GM12878 (cell line): Measurements from ENCODE around the gene GLP1R. TPM values are rescaled to one million over a fixed set of nuclear protein-coding genes. Genes with fewer than 3 reads are reported as not detected.

Experiments
- ATAC-seq: fragments of 200-7000 bp; cut with Tn5 transposase; 3 replicates; pipeline ENCODE4 v1.9.1; 2020; ENCODE audit warnings: mild to moderate bottlenecking, moderate library complexity
- BruUV-seq: library from RNA; stranded (reverse); fragments of 400-500 nt; replicated peaks from 2 replicates; lab custom pipeline; 2021; lab: Mats Ljungman, UMichigan
- CTCF ChIA-PET: fragments of 300-600 bp; sonication (Branson Sonifier 250); formaldehyde crosslinking; extraction: SDS; loops from one replicate; lab custom pipeline; 2021; ENCODE audit warnings: inconsistent platforms; lab: Yijun Ruan, JAX
- POLR2A ChIA-PET: fragments of 350-600 bp; formaldehyde crosslinking; extraction: SDS; loops from one replicate; lab custom pipeline; 2021; ENCODE audit warnings: inconsistent platforms; lab: Charles Lee
- RAD21 ChIA-PET: fragments of 300-600 bp; sonication (Branson Sonifier 250); formaldehyde crosslinking; loops from one replicate; lab custom pipeline; 2023; ENCODE audit warnings: antibody characterized with exemption; ENCODE audit not compliant: unreplicated experiment; lab: Charles Lee
- SMC1A ChIA-PET: fragments of 300-600 bp; sonication (Branson Sonifier 250); formaldehyde crosslinking; loops from one replicate; lab custom pipeline; 2023; ENCODE audit not compliant: unreplicated experiment, uncharacterized antibody; lab: Charles Lee
- DNase-seq: peaks from one replicate; pipeline ENCODE4 v3.0.0-alpha.2; 2011; ENCODE audit warnings: low read depth, low spot score
- FAIRE-seq: peaks from 3 replicates; lab custom pipeline; 2011; peaks lifted over from hg19 to GRCh38; lab: Jason Lieb, UNC
- H2AFZ ChIP-seq: 2 replicates; pipeline ENCODE4 v1.6.0; 2011; ENCODE audit warnings: low read depth, low read length, control low read depth; ENCODE audit not compliant: control insufficient read depth
- H3K27ac ChIP-seq: 2 replicates; pipeline ENCODE4 v1.5.1; 2011; ENCODE audit warnings: control low read depth; ENCODE audit not compliant: control insufficient read depth, insufficient read depth
- H3K27me3 ChIP-seq, 2 experiments: replicated peaks in 1 of 2; 2 replicates each; pipeline versions ENCODE4 v1.6.0 to v1.6.1; 2011; ENCODE audit warnings: low read length in 1 of 2; ENCODE audit not compliant: control insufficient read depth in 2 of 2, insufficient read depth in 2 of 2
- H3K36me3 ChIP-seq, 2 experiments: 2 replicates each; pipeline ENCODE4 v1.5.1; 2011; ENCODE audit warnings: low read length in 1 of 2; ENCODE audit not compliant: control insufficient read depth in 2 of 2, insufficient read depth in 2 of 2
- H3K4me1 ChIP-seq: 2 replicates; pipeline ENCODE4 v1.6.1; 2011; ENCODE audit warnings: mild to moderate bottlenecking, low read length, moderate library complexity, mixed read lengths; ENCODE audit not compliant: control insufficient read depth, insufficient read depth
- H3K4me2 ChIP-seq: 2 replicates; pipeline ENCODE4 v1.6.0; 2011; ENCODE audit warnings: control low read depth; ENCODE audit not compliant: control insufficient read depth, insufficient read depth
- H3K4me3 ChIP-seq: fragments of 200-600 bp; sonication (generic); 2 replicates; pipeline ENCODE4 v1.5.1; 2016
- H3K79me2 ChIP-seq: 2 replicates; pipeline ENCODE4 v1.6.0; 2011; ENCODE audit warnings: low read length; ENCODE audit not compliant: control insufficient read depth, insufficient read depth
- H3K9ac ChIP-seq: 2 replicates; pipeline ENCODE4 v1.8.0; 2011; ENCODE audit warnings: low read length, control low read depth, mixed read lengths; ENCODE audit not compliant: control insufficient read depth, insufficient read depth
- H3K9me3 ChIP-seq: replicated peaks from 3 replicates; pipeline ENCODE4 v1.5.1; 2011; ENCODE audit warnings: mild to moderate bottlenecking, low read length; ENCODE audit not compliant: control insufficient read depth, insufficient read depth
- H4K20me1 ChIP-seq: 2 replicates; pipeline ENCODE4 v1.6.0; 2011; ENCODE audit not compliant: control insufficient read depth, insufficient read depth
- BCL3 ChIP-seq: IDR thresholded peaks from 2 replicates; pipeline ENCODE4 v1.6.1; 2011; ENCODE audit warnings: borderline replicate concordance, low read depth, mild to moderate bottlenecking, moderate library complexity, low read length; ENCODE audit not compliant: insufficient read depth, poor library complexity, severe bottlenecking
- CHD2 ChIP-seq: IDR thresholded peaks from 2 replicates; pipeline ENCODE4 v1.6.1; 2011; ENCODE audit warnings: low read depth, low read length, improper control_type of control experiment, borderline replicate concordance
- FOXK2 ChIP-seq: fragments of 450-650 bp; IDR thresholded peaks from 2 replicates; pipeline ENCODE4 v1.6.1; 2017; ENCODE audit warnings: mild to moderate bottlenecking, moderate library complexity
- MEF2A ChIP-seq: IDR thresholded peaks from 2 replicates; pipeline ENCODE4 v1.6.1; 2011; ENCODE audit warnings: low read depth, mild to moderate bottlenecking, low read length, moderate library complexity; ENCODE audit not compliant: insufficient read depth
- NFXL1 ChIP-seq: fragments of 450-650 bp; IDR thresholded peaks from 2 replicates; pipeline ENCODE4 v1.6.1; 2017; ENCODE audit warnings: antibody characterized with exemption, mild to moderate bottlenecking, borderline replicate concordance
- PAX5 ChIP-seq: IDR thresholded peaks from 2 replicates; pipeline ENCODE4 v1.6.1; 2011; ENCODE audit warnings: low read depth, low read length, borderline replicate concordance
- RUNX3 ChIP-seq: IDR thresholded peaks from 2 replicates; pipeline ENCODE4 v1.6.1; 2012; ENCODE audit warnings: low read length, inconsistent platforms
- SIX5 ChIP-seq: IDR thresholded peaks from 2 replicates; pipeline ENCODE4 v1.6.1; 2011; ENCODE audit warnings: mild to moderate bottlenecking, low read depth, low read length, moderate library complexity; ENCODE audit not compliant: severe bottlenecking
- SMAD5 ChIP-seq: IDR thresholded peaks from 2 replicates; pipeline ENCODE4 v1.6.1; 2016; ENCODE audit warnings: antibody characterized with exemption, low read depth
- WGBS: methylation state at CpG from one replicate; pipeline ENCODE4 v1.1.6; 2016; ENCODE audit warnings: low lambda C conversion rate; ENCODE audit not compliant: insufficient replicate concordance, insufficient coverage; ENCODE audit errors: missing lambda C conversion rate; 5-methylcytosine and 5-hydroxymethylcytosine counted together
- in situ Hi-C: fragments of 300-500 bp; cut with MboI; formaldehyde crosslinking; loops from 9 replicates; pipeline ENCODE4 v1.14.3; 2018; ENCODE audit warnings: mixed read lengths
- intact Hi-C: fragments of 100-400 bp; cut with micrococcal nuclease; formaldehyde crosslinking; loops from one replicate; pipeline ENCODE4 v1.14.2; 2022; ENCODE audit not compliant: unreplicated experiment
- polyA plus RNA-seq, 11 experiments: library from polyadenylated mRNA; depleted of rRNA in 4 of 11; unstranded in 6 of 11; stranded (reverse) in 5 of 11; fragments of >200 nt; fragmentation: Nextera tagmentation in 4 of 11; fragmentation: Illumina TruSeq in 1 of 11; extraction: Ambion mirVana in 4 of 11; extraction: Trizol in 1 of 11; gene quantifications; 1 replicate in 1 of 11; 2 replicates in 10 of 11; pipeline versions ENCODE4 v1.2.1 to v1.2.3, GENCODE V29; 2011 to 2016; ENCODE audit warnings: inconsistent platforms in 2 of 11, missing spikeins in 2 of 11, low read depth in 1 of 11
- total RNA-seq, 4 experiments: library from RNA; depleted of rRNA in 3 of 4; stranded (reverse); fragments of >200 nt in 3 of 4; fragmentation: Illumina TruSeq in 1 of 4; extraction: Trizol in 1 of 4; gene quantifications; 2 replicates each; pipeline versions ENCODE4 v1.2.1 to v1.2.3, GENCODE V29; 2013 to 2021
- TF ChIP-seq, protein P1 (sequence below): fragments of 450-650 bp; IDR thresholded peaks from 2 replicates; pipeline ENCODE4 v1.6.1; 2017; ENCODE audit warnings: mild to moderate bottlenecking, moderate library complexity

GLP1R gene
- total and polyA plus RNA-seq, 10 of the 15 experiments (the other 5 are each of a cell fraction or from before 2014, with no cell fraction given) = 0.01 TPM; not detected in 9

DNA sequence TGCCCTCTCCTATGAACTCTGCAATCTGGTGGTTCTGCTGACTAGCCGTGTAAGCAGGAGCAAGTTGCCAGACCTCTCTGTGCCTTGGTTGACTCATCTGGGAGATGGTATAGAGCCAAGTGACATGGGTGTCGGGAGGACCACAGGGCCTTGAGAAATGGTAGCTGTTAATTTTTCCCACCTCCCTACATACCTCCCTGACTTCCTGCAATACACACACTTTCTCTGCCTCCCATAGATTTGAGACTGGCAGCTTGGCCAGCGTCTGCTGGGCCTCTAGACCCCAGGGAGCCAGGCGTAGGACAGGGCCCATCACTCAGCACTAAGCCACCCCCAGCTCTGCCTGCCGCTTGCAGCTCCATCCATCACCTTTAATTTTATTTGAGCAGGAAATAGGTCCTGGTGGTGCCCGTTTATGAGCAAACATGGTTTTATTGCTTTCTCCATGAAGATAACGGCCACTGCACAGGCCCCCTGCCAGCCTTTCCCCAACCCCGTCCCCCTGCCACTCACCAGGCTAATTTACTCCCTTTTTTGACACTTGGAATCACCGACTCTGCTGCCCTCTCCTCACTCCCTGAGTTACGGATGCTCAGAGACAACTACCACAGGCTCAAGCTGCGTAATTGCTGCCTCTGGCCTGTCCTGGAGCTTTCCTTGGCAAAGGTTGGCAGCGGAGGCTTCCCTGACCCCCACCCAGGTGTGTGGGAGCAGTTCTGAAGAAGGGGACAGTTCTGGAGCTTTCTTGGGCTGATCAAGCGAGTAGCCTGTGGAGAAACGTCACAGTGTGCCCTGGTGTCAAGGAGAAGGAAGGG lies 11.1 kb downstream of the GLP1R start:
- intact Hi-C loops = no loop called here
- Histone ChIP-seq H3K36me3 (no peaks in the 10 kb centered on the region), H3K27me3 (peaks cover 0 to 4% of the 10 kb centered on the region in 2 experiments; a peak in 3 of 4 replicates), H3K4me2 (no peak overlapping the region), H3K4me1 (no peaks in the 10 kb centered on the region), H3K9me3 (no peaks in the 10 kb centered on the region), H3K4me3 (no peak overlapping the region), H3K79me2 (no peaks in the 10 kb centered on the region), H4K20me1 (no peaks in the 10 kb centered on the region), H2AFZ (no peak overlapping the region), H3K9ac (no peak overlapping the region), H3K27ac (no peak overlapping the region)
- RAD21 ChIA-PET = no interaction called here
- SMC1A ChIA-PET = no interaction called here
- CTCF ChIA-PET = no interaction called here
- WGBS = 18% methylated on average over 14 of the region's 14 CpGs
- BruUV-seq = no TSS peak
- in situ Hi-C loops = no loop called here
- FAIRE-seq (no peak), ATAC-seq (no peak), DNase-seq (no peak)
- POLR2A ChIA-PET = no interaction called here
- TF ChIP-seq SMAD5 (no peak), SIX5 (no peak), FOXK2 (no peak), NFXL1 (no peak)

DNA sequence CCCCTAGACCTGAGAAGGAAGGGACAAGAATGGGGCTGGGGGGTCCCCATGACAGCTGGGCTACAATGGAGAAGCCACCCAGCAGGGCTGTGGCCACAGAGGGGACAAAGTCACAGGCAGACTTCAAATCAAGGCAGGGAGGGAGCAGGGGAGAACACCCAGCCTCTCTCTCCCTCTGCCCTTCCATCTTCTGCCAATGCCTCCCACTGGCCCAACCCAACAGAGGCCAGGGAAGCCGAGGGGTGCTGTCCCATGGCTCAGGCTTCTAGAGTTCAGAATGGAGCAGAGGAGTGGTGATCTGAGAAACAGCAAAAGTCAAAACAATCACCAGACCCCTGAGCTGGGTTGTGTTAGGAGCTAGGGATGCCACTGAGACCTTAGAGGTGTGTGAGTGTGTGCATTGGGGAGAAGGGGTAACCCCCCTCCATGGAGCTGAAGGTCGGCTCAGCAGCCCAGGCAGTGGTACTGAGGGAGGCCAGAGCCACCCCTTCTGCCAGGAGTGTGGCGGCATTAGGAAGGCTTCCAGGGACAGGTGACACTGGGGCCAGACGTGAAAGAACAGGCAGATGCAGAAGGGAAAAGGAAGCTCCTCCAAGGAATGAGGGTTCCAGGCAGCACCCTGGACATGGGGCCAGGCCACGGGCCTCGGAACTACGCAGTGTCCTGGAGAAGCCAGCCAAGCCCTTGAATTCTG lies 12.0 kb downstream of the GLP1R start:
- POLR2A ChIA-PET = no interaction called here
- intact Hi-C loops = no loop called here
- Histone ChIP-seq H3K79me2 (no peaks in the 10 kb centered on the region), H3K36me3 (no peaks in the 10 kb centered on the region), H3K27ac (no peak overlapping the region), H3K4me2 (no peak overlapping the region), H3K9ac (no peak overlapping the region), H4K20me1 (no peaks in the 10 kb centered on the region), H3K9me3 (no peaks in the 10 kb centered on the region), H2AFZ (no peak overlapping the region), H3K27me3 (peaks cover 0 to 6% of the 10 kb centered on the region in 2 experiments; a peak in 3 of 4 replicates), H3K4me3 (no peak overlapping the region), H3K4me1 (no peaks in the 10 kb centered on the region)
- ATAC-seq (no peak), DNase-seq (no peak), FAIRE-seq (no peak)
- SMC1A ChIA-PET = no interaction called here
- 13% methylated on average over 7 of the region's 7 CpGs for WGBS
- CTCF ChIA-PET = no interaction called here
- BruUV-seq = no TSS peak
- in situ Hi-C loops = no loop called here
- RAD21 ChIA-PET = no interaction called here
- TF ChIP-seq, protein P1, sequence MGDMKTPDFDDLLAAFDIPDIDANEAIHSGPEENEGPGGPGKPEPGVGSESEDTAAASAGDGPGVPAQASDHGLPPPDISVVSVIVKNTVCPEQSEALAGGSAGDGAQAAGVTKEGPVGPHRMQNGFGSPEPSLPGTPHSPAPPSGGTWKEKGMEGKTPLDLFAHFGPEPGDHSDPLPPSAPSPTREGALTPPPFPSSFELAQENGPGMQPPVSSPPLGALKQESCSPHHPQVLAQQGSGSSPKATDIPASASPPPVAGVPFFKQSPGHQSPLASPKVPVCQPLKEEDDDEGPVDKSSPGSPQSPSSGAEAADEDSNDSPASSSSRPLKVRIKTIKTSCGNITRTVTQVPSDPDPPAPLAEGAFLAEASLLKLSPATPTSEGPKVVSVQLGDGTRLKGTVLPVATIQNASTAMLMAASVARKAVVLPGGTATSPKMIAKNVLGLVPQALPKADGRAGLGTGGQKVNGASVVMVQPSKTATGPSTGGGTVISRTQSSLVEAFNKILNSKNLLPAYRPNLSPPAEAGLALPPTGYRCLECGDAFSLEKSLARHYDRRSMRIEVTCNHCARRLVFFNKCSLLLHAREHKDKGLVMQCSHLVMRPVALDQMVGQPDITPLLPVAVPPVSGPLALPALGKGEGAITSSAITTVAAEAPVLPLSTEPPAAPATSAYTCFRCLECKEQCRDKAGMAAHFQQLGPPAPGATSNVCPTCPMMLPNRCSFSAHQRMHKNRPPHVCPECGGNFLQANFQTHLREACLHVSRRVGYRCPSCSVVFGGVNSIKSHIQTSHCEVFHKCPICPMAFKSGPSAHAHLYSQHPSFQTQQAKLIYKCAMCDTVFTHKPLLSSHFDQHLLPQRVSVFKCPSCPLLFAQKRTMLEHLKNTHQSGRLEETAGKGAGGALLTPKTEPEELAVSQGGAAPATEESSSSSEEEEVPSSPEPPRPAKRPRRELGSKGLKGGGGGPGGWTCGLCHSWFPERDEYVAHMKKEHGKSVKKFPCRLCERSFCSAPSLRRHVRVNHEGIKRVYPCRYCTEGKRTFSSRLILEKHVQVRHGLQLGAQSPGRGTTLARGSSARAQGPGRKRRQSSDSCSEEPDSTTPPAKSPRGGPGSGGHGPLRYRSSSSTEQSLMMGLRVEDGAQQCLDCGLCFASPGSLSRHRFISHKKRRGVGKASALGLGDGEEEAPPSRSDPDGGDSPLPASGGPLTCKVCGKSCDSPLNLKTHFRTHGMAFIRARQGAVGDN = no peak
- TF ChIP-seq SMAD5 (no peak), RUNX3 (no peak), CHD2 (no peak), MEF2A (no peak), PAX5 (no peak), BCL3 (no peak)
